Measurements from ENCODE around the gene CD247.

GRCh38 chr1:167511374-167511986 lies 6.8 kb downstream of the CD247 start:
- TF ChIP-seq POLR2A (IDR thresholded peaks at IDR 0.05; ENCODE audit: low read depth, low read length) (no peak), MTA2 (IDR thresholded peaks at IDR 0.05; ENCODE audit: low read depth) (no peak), RCOR1 (conservative IDR thresholded peaks at IDR 0.05; ENCODE audit: low read depth, low read length) (no peak)
